ENCODE results near the gene TRIM61. TPM values are rescaled to one million over a fixed set of nuclear protein-coding genes. Genes with fewer than 3 reads are reported as not detected.
"Not testable (repeated sequence)": the region's sequence is repeated elsewhere in the genome, so short reads cannot be mapped to it uniquely, and the experiment has no call there.

Gene TRIM61
- total RNA-seq, 1 experiment from 2014 or later, result not detected

GRCh38 chr4:164956766-164957643 is 20.5 kb downstream of the TRIM61 start:
- DNase-seq (ENCODE audit: low read depth), result peak; percentile 74

GRCh38 chr4:164955107-164955805 is 22.2 kb downstream of the TRIM61 start:
- no peak for DNase-seq (ENCODE audit: low read depth)

- no peak for DNase-seq (ENCODE audit: low read depth)
These were observed 24.9 kb downstream of the TRIM61 start for GRCh38 chr4:164952551-164952950.

GRCh38 chr4:164949448-164950143 is 27.9 kb downstream of the TRIM61 start:
- no peak for DNase-seq (ENCODE audit: low read depth)

GRCh38 chr4:164948975-164949374 is 28.5 kb downstream of the TRIM61 start:
- no peak for DNase-seq (ENCODE audit: low read depth)

- not testable (repeated sequence) for DNase-seq (ENCODE audit: low read depth)
These were observed 29.5 kb downstream of the TRIM61 start for GRCh38 chr4:164948006-164948405.

GRCh38 chr4:164946810-164947209 is 30.6 kb downstream of the TRIM61 start:
- DNase-seq (ENCODE audit: low read depth), result no peak

GRCh38 chr4:164945146-164945545 is 32.3 kb downstream of the TRIM61 start:
- no peak for DNase-seq (ENCODE audit: low read depth)

- DNase-seq (ENCODE audit: low read depth), result no peak
These were observed 34.3 kb downstream of the TRIM61 start for GRCh38 chr4:164943192-164943591.

GRCh38 chr4:164937576-164938270 is 39.7 kb downstream of the TRIM61 start:
- DNase-seq (ENCODE audit: low read depth), result peak; percentile 26

- not testable (repeated sequence) for DNase-seq (ENCODE audit: low read depth)
These were observed 41.4 kb downstream of the TRIM61 start for GRCh38 chr4:164935865-164936606.

- DNase-seq (ENCODE audit: low read depth), result peak; percentile 28
These were observed 42.1 kb downstream of the TRIM61 start for GRCh38 chr4:164935363-164935762.

- DNase-seq (ENCODE audit: low read depth), result peak; percentile 21
These were observed 44.2 kb downstream of the TRIM61 start for GRCh38 chr4:164933244-164933643.

GRCh38 chr4:164931551-164932324 is 45.7 kb downstream of the TRIM61 start:
- DNase-seq (ENCODE audit: low read depth), result peak; percentile 72

GRCh38 chr4:164930647-164931046 is 46.8 kb downstream of the TRIM61 start:
- no peak for DNase-seq (ENCODE audit: low read depth)

- DNase-seq (ENCODE audit: low read depth), result peak; percentile 60
These were observed 50.4 kb downstream of the TRIM61 start for GRCh38 chr4:164927101-164927500.

GRCh38 chr4:164926301-164926700 is 51.2 kb downstream of the TRIM61 start:
- peak; percentile 89 for DNase-seq (ENCODE audit: low read depth)

- no peak for DNase-seq (ENCODE audit: low read depth)
These were observed 52.7 kb downstream of the TRIM61 start for GRCh38 chr4:164924670-164925238.

GRCh38 chr4:164918956-164919355 is 58.5 kb downstream of the TRIM61 start:
- no peak for DNase-seq (ENCODE audit: low read depth)
